Breast epithelium (tissue), 4 donors: ENCODE data around the gene PLCG1. TPM values are rescaled to one million over a fixed set of nuclear protein-coding genes. Genes with fewer than 3 reads are reported as not detected.

Source experiments
- DNase-seq, 2 donors: peaks; one replicate each; pipeline ENCODE4 v3.0.0-alpha.2; 2019; ENCODE audit warnings: low spot score in 2 of 2
- H3K27ac ChIP-seq, 2 donors: fragments of 200-600 bp; sonication (generic) in 1 of 2; one replicate each; pipeline ENCODE4 v1.5.1; 2016 to 2019; ENCODE audit warnings: mild to moderate bottlenecking in 1 of 2
- H3K27me3 ChIP-seq, 2 donors: fragments of 200-600 bp; sonication (generic) in 1 of 2; one replicate each; pipeline versions ENCODE4 v1.5.1 to v1.6.0; 2017 to 2019; ENCODE audit warnings: control low read depth in 1 of 2, mild to moderate bottlenecking in 1 of 2
- H3K36me3 ChIP-seq: fragments of 200-600 bp; one replicate; pipeline ENCODE4 v1.5.1; 2019
- H3K4me1 ChIP-seq, 2 donors: fragments of 200-600 bp; sonication (generic); one replicate each; pipeline ENCODE4 v1.5.1; 2016 to 2019; ENCODE audit warnings: control low read depth in 1 of 2
- H3K4me3 ChIP-seq, 3 donors: fragments of 200-600 bp; sonication (generic); 1 replicate in 2 of 3; 2 replicates in 1 of 3; pipeline ENCODE4 v1.5.1; 2016 to 2019; ENCODE audit warnings: mild to moderate bottlenecking in 3 of 3, moderate library complexity in 2 of 3
- H3K9me3 ChIP-seq, 2 donors: fragments of 200-600 bp; sonication (generic) in 1 of 2; one replicate each; pipeline ENCODE4 v1.5.1; 2016 to 2019; ENCODE audit warnings: control low read depth in 1 of 2
- POLR2A ChIP-seq: fragments of 450-650 bp; IDR thresholded peaks from one replicate; pipeline ENCODE4 v1.6.1; 2016; ENCODE audit warnings: antibody characterized with exemption, mild to moderate bottlenecking, moderate library complexity
- POLR2AphosphoS5 ChIP-seq, 3 donors: sonication (generic); formaldehyde crosslinking; IDR thresholded peaks; one replicate each; pipeline ENCODE4 v1.6.1; 2017; ENCODE audit warnings: antibody characterized with exemption in 3 of 3
- intact Hi-C: fragments of 100-400 bp; cut with DNase I; formaldehyde crosslinking; loops from one replicate; pipeline ENCODE4 v1.15.1; 2023; ENCODE audit warnings: low total_unique reads
- total RNA-seq, 3 donors: library from RNA; depleted of rRNA; stranded (reverse); fragments of >200 nt; gene quantifications; one replicate each; pipeline ENCODE4 v1.1.0, GENCODE V29; 2016
- TF ChIP-seq, protein P1 (sequence below), 3 donors: fragments of 450-650 bp; IDR thresholded peaks; one replicate each; pipeline ENCODE4 v1.5.1; 2016 to 2017; ENCODE audit warnings: antibody characterized with exemption in 3 of 3, mild to moderate bottlenecking in 3 of 3, moderate library complexity in 3 of 3

The PLCG1 gene
- total RNA-seq, 3 donors from 2014 or later, result 88.5 to 132 (median 92.3) TPM

- Histone ChIP-seq H3K4me3 (no peak overlapping the region), H3K4me1 (peaks cover 0 to 6% of the 10 kb centered on the region in 2 donors), H3K36me3 (no peaks in the 10 kb centered on the region), H3K9me3 (no peaks in the 10 kb centered on the region), H3K27me3 (no peaks in the 10 kb centered on the region), H3K27ac (peak overlapping the region; percentile 46 to 73)
- no peak for DNase-seq
- intact Hi-C loops, result no loop called here
- TF ChIP-seq, protein P1, sequence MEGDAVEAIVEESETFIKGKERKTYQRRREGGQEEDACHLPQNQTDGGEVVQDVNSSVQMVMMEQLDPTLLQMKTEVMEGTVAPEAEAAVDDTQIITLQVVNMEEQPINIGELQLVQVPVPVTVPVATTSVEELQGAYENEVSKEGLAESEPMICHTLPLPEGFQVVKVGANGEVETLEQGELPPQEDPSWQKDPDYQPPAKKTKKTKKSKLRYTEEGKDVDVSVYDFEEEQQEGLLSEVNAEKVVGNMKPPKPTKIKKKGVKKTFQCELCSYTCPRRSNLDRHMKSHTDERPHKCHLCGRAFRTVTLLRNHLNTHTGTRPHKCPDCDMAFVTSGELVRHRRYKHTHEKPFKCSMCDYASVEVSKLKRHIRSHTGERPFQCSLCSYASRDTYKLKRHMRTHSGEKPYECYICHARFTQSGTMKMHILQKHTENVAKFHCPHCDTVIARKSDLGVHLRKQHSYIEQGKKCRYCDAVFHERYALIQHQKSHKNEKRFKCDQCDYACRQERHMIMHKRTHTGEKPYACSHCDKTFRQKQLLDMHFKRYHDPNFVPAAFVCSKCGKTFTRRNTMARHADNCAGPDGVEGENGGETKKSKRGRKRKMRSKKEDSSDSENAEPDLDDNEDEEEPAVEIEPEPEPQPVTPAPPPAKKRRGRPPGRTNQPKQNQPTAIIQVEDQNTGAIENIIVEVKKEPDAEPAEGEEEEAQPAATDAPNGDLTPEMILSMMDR (IDR thresholded peaks at IDR 0.05), result no peak
- TF ChIP-seq POLR2AphosphoS5 (IDR thresholded peaks at IDR 0.05), result no peak
- no peak for TF ChIP-seq POLR2A
These were observed 20.8 kb downstream of the PLCG1 start for GRCh38 chr20:41158082-41158625.

- intact Hi-C loops, result no loop called here
- no peaks in the 10 kb centered on the region for H3K27me3 ChIP-seq
- peak overlapping the region; percentile 1 to 51 for H3K27ac ChIP-seq
- H3K36me3 ChIP-seq, result peaks cover 6% of the 10 kb centered on the region
- DNase-seq, result no peak
- TF ChIP-seq POLR2A (no peak), POLR2AphosphoS5 (IDR thresholded peaks at IDR 0.05) (no peak)
- TF ChIP-seq, protein P1 (IDR thresholded peaks at IDR 0.05), result no peak
- H3K9me3 ChIP-seq, result no peaks in the 10 kb centered on the region
- no peak overlapping the region for H3K4me3 ChIP-seq
- peaks cover 0 to 6% of the 10 kb centered on the region in 2 donors for H3K4me1 ChIP-seq
These were observed 22.2 kb downstream of the PLCG1 start for GRCh38 chr20:41159547-41159946.

DNA sequence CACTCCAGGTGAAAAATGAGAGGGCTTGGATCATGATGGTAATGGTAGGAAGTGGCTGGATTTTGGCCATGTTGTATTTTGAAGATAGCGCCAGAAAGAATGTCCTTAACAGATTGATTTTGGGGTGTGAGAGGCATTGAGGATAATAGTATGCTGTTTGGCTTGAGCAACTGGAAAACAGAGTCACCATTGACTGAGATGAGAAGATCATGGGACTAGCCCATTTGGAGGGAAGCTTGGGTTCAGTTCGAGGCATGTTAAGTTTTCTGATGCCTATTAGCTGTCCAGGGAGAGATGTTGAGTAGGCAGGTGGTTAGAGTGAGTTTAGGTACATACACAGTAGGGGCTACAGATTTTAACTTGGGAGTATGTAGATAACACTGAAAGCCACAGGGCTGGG lies 23.3 kb downstream of the PLCG1 start:
- H3K36me3 ChIP-seq, result peaks cover 16% of the 10 kb centered on the region
- H3K4me1 ChIP-seq, result peaks cover 0 to 6% of the 10 kb centered on the region in 2 donors
- H3K4me3 ChIP-seq, result no peak overlapping the region
- TF ChIP-seq POLR2AphosphoS5 (IDR thresholded peaks at IDR 0.05), result no peak
- TF ChIP-seq POLR2A, result no peak
- TF ChIP-seq, protein P1 (IDR thresholded peaks at IDR 0.05), result no peak
- H3K9me3 ChIP-seq, result no peaks in the 10 kb centered on the region
- H3K27me3 ChIP-seq, result no peaks in the 10 kb centered on the region
- intact Hi-C loops, result no loop called here
- peak overlapping the region in 1 of 2 donors; percentile 51 for H3K27ac ChIP-seq
- no peak for DNase-seq

GRCh38 chr20:41161886-41162285 lies 24.5 kb downstream of the PLCG1 start:
- intact Hi-C loops, result no loop called here
- no peak overlapping the region for H3K4me3 ChIP-seq
- peaks cover 16% of the 10 kb centered on the region for H3K36me3 ChIP-seq
- no peaks in the 10 kb centered on the region for H3K9me3 ChIP-seq
- DNase-seq, result no peak
- TF ChIP-seq POLR2AphosphoS5 (IDR thresholded peaks at IDR 0.05) (no peak), POLR2A (no peak)
- TF ChIP-seq, protein P1 (IDR thresholded peaks at IDR 0.05), result no peak
- H3K27me3 ChIP-seq, result no peaks in the 10 kb centered on the region
- peak overlapping the region; percentile 25 to 63 for H3K27ac ChIP-seq
- H3K4me1 ChIP-seq, result peaks cover 0 to 1% of the 10 kb centered on the region in 2 donors

DNA sequence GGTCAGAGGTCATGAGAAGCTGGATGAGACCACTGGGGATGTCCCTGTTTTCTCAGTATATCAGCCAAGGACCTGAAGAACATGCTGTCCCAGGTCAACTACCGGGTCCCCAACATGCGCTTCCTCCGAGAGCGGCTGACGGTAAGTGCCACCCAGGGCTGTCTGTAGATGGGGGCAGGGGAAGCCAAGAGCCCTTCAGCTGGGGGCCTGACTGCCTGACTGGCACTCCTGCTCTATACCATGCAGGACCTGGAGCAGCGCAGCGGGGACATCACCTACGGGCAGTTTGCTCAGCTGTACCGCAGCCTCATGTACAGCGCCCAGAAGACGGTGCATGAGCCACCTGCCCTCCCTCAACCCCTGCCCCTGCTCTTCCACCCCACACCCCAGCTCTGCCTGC lies 25.1 kb downstream of the PLCG1 start:
- Histone ChIP-seq H3K4me1 (no peaks in the 10 kb centered on the region), H3K4me3 (no peak overlapping the region), H3K36me3 (peaks cover 16% of the 10 kb centered on the region), H3K9me3 (no peaks in the 10 kb centered on the region), H3K27ac (peak overlapping the region in 1 of 2 donors; percentile 72), H3K27me3 (no peaks in the 10 kb centered on the region)
- TF ChIP-seq POLR2A (no peak), POLR2AphosphoS5 (IDR thresholded peaks at IDR 0.05) (no peak)
- TF ChIP-seq, protein P1 (IDR thresholded peaks at IDR 0.05), result no peak
- intact Hi-C loops, result no loop called here
- DNase-seq, result no peak
